Activated T-cell treated with anti-CD3 and anti-CD28 coated beads, Interleukin-2, amount 50 U/mL, for 48 hours (primary cell): ENCODE measurements around the gene DCST1.

Experiments used
- DNase-seq, 2 experiments: peaks; one replicate each; pipeline ENCODE4 v3.0.0-alpha.2; 2020

DCST1 gene

GRCh38 chr1:155092641-155093040 is 59.0 kb downstream of the DCST1 start:
- no peak for DNase-seq

GRCh38 chr1:155093911-155094621 is 60.4 kb downstream of the DCST1 start:
- no peak for DNase-seq

- no peak for DNase-seq
Measured at GRCh38 chr1:155094622-155094948, 61.0 kb downstream of the DCST1 start.

GRCh38 chr1:155099331-155099730 is 65.7 kb downstream of the DCST1 start:
- no peak for DNase-seq
